GM13976 (cell line): Measurements from ENCODE around the gene ABCC2.
"Not testable (repeated sequence)": the region's sequence is repeated elsewhere in the genome, so short reads cannot be mapped to it uniquely, and the experiment has no call there.

Experiments
- DNase-seq: peaks from one replicate; pipeline ENCODE4 v3.0.0; 2012; ENCODE audit warnings: low spot score
- CTCF ChIP-seq: IDR thresholded peaks from 2 replicates; pipeline ENCODE4 v1.5.1; 2012; ENCODE audit warnings: borderline replicate concordance, mild to moderate bottlenecking; ENCODE audit not compliant: insufficient read depth; ENCODE audit errors: extremely low read depth, missing control alignments, control extremely low read depth
- in situ Hi-C: fragments of 300-500 bp; cut with MboI; formaldehyde crosslinking; loops from one replicate; pipeline ENCODE4 v1.12.0; 2022; ENCODE audit warnings: low sequenced_read_pairs, mixed read lengths, inconsistent platforms; ENCODE audit not compliant: unreplicated experiment

Gene ABCC2

GRCh38 chr10:99743841-99744240 is 38.6 kb upstream of the ABCC2 start:
- DNase-seq: no peak
- in situ Hi-C loops: no loop called here
- TF ChIP-seq CTCF: no peak

- in situ Hi-C loops, DNase-seq: not testable (repeated sequence)
These were observed 36.3 kb upstream of the ABCC2 start for GRCh38 chr10:99746166-99746565.

- in situ Hi-C loops: no loop called here
- no peak for TF ChIP-seq CTCF
- no peak for DNase-seq
These were observed 33.5 kb upstream of the ABCC2 start for GRCh38 chr10:99748823-99749451.

GRCh38 chr10:99750641-99751040 is 31.8 kb upstream of the ABCC2 start:
- in situ Hi-C loops: no loop called here
- no peak for TF ChIP-seq CTCF
- no peak for DNase-seq

- no peak for DNase-seq
- in situ Hi-C loops: no loop called here
- no peak for TF ChIP-seq CTCF
These were observed 27.8 kb upstream of the ABCC2 start for GRCh38 chr10:99754670-99755069.

GRCh38 chr10:99756159-99756558 is 26.3 kb upstream of the ABCC2 start:
- DNase-seq: no peak
- in situ Hi-C loops: no loop called here
- TF ChIP-seq CTCF: no peak

GRCh38 chr10:99758211-99758891 is 24.1 kb upstream of the ABCC2 start:
- no peak for TF ChIP-seq CTCF
- DNase-seq: no peak
- in situ Hi-C loops: no loop called here
